NB4 (cell line): ENCODE measurements around the gene RABGEF1.
"Not testable (repeated sequence)": the region's sequence is repeated elsewhere in the genome, so short reads cannot be mapped to it uniquely, and the experiment has no call there.

Source experiments
- DNase-seq: peaks from one replicate; pipeline ENCODE4 v3.0.0; 2010; ENCODE audit warnings: low read depth
- H3K4me3 ChIP-seq: one replicate; pipeline ENCODE4 v1.5.1; 2011; ENCODE audit warnings: mild to moderate bottlenecking, low read depth, low read length, moderate library complexity
- MYC ChIP-seq: IDR thresholded peaks from 2 replicates; pipeline ENCODE4 v1.6.1; 2011; ENCODE audit warnings: low read depth, low read length
- POLR2A ChIP-seq: IDR thresholded peaks from 2 replicates; pipeline ENCODE4 v1.6.1; 2011; ENCODE audit warnings: mild to moderate bottlenecking; ENCODE audit not compliant: insufficient read length; ENCODE audit errors: extremely low read depth
- TF ChIP-seq, protein P1 (sequence below): IDR thresholded peaks from one replicate; pipeline ENCODE4 v1.5.1; 2012; ENCODE audit warnings: low read depth, low read length
- TF ChIP-seq, protein P2 (sequence below): IDR thresholded peaks from 2 replicates; pipeline ENCODE4 v1.6.1; 2011; ENCODE audit warnings: low read depth, low read length

The RABGEF1 gene

DNA sequence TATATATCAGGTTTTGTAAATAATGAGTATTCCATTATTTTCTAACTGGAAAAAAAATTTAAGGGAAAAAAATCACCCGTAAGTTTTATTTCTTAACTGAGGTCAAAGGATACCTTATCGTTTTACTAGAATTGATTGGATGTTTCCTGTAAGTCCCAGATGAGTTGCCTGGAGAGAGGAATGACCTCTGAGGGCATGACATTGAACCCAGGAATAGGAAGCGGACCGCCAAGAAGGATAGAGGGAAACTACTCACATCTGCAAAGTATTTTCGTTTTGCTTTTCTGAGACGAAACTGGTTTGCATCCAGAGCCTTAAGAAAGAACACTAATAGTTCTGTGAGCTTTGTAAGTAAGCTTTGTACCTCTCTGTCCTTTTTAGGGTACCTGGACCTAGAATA lies 17.4 kb downstream of the RABGEF1 start:
- no peak for DNase-seq
- TF ChIP-seq POLR2A (no peak), MYC (no peak)
- TF ChIP-seq, protein P1, sequence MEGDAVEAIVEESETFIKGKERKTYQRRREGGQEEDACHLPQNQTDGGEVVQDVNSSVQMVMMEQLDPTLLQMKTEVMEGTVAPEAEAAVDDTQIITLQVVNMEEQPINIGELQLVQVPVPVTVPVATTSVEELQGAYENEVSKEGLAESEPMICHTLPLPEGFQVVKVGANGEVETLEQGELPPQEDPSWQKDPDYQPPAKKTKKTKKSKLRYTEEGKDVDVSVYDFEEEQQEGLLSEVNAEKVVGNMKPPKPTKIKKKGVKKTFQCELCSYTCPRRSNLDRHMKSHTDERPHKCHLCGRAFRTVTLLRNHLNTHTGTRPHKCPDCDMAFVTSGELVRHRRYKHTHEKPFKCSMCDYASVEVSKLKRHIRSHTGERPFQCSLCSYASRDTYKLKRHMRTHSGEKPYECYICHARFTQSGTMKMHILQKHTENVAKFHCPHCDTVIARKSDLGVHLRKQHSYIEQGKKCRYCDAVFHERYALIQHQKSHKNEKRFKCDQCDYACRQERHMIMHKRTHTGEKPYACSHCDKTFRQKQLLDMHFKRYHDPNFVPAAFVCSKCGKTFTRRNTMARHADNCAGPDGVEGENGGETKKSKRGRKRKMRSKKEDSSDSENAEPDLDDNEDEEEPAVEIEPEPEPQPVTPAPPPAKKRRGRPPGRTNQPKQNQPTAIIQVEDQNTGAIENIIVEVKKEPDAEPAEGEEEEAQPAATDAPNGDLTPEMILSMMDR, result no peak
- TF ChIP-seq, protein P2, sequence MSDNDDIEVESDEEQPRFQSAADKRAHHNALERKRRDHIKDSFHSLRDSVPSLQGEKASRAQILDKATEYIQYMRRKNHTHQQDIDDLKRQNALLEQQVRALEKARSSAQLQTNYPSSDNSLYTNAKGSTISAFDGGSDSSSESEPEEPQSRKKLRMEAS, result no peak
- H3K4me3 ChIP-seq, result no peak overlapping the region

DNA sequence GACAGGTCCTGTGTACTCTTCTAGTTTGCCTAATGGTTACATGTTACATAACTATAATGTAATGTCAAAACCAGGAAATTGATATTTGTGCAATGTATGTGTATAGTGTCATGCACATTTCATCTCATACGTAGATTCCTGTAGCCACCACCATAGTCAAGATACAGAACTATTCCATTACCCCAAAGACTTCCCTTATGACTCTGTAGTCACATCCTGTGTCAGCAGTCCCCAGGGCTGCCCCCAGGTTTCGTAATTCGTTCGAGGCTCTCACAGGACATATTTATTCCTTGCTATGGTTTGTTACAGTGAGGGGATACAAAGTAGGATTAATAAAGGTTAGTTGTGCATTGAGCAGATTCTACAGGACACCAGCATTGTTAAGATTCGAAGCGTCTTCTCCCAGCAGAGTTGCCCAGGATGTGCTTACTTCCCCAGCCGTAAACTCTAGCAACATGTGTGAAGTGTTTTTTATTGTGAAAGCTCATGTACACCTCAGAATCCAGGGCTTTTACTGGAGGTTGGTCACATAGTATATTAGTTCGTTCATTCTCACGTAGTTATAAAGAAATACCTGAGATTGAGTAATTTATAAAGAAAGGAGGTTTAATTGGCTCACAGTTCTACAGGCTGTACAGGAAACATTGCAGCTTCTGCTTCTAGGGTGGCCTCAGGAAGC lies 18.6 kb downstream of the RABGEF1 start:
- TF ChIP-seq, protein P1, result no peak
- TF ChIP-seq, protein P2, result no peak
- TF ChIP-seq POLR2A, result no peak
- TF ChIP-seq MYC, result peak; percentile 44; the same call in 1 of the 2 replicates
- H3K4me3 ChIP-seq, result peak overlapping the region; percentile 29
- peak; percentile 97 for DNase-seq

DNA sequence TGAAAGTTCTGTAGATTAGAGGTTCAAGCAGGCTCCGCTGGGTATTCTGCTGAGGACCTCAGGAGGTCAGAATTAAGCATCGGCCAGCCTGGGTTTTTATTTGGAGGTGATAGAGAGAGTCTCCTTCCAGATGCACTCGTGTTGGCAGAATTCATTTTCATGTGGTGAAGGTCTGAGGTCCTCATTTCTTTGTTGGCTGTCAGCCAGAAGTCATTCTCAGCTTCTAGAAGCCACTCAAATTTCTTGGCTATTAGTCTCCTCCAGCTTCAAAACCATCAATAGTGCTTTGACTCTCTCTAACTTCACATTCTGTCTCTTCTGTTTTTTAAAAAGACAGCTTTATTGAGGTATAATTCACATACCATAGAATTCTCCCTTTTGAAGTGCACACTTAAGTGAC lies 22.6 kb downstream of the RABGEF1 start:
- H3K4me3 ChIP-seq, DNase-seq: not testable (repeated sequence)

DNA sequence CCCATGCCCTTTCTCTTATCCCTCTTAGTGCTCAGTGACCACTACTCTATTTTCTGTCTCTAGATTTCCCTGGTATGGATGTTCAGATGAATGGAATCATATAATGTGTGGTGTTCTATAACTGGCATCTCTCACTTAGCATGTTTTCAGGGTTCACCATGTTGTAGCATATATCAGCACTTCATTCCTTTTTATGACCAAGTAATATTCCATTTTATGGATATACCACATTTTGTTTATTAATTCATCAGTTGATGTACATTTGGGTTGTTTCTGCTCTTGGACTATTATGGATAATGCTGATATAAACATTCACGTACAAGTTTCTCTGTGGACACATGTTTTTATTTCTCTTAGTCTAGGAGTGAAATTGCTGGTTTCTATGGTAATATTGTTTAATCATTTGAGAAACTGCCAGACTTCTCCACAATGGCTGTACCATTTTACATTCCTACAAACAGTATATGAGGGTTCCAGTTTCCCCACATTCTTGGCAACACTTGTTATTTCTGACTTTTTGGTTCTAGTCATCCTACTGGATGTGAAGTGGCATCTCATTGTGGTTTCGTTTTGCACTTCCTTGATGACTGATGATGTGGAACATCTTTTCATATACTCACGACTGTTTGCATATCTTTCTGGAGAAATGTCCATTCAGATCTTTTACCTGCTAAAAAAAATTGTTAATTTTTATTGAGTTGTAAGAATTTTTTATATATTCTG lies 23.3 kb downstream of the RABGEF1 start:
- not testable (repeated sequence) for DNase-seq, H3K4me3 ChIP-seq

DNA sequence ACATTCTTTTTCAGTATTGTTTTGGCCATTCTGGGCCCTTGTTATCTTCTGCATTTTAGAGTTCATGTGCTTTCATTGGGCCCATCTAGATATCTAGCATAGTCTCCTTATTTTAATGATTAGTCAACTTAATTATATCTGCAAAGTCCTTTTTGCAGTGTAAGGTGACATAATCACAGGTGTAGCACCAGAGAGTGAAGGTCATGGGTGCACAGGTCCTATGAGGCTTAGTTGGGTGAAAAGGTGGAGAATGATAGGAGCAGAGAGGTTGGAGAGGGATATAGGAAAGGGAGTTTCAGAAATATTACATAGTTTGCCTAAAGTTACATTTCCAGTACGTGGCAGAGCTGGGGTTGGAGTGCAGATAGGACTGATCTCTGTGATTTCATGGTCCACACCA lies 24.4 kb downstream of the RABGEF1 start:
- DNase-seq, H3K4me3 ChIP-seq: not testable (repeated sequence)

DNA sequence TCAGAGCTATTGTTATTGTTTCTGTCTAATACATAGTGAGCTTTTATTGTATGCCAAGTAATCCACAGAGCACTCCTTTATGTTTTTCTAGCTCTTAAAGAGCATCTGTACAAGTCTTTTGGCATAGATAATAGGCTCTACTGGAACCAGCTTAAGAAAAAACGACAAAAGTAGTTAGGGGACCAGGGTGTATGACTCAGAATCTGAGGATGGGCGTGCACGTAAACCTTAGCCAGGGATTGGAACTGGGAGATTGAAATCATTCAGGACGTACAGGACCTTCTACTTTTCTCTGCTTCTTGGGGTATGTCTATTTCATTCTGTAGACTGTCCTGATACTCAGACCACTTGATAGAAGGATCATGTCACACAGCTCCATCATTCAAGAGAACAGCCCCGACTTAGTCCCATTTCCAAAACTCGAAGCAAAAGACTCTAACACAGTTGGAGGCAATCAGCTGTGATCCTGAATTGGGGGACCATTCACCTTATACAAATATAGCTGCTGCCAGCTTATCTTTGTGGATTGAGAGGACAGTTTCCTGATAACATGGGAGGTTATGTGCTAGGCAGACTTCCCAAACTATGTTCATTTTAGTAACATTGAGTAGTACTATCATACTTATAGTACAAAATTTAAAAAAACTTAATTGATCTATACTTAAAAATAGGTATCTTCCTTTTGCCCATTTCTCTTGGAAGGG lies 24.9 kb downstream of the RABGEF1 start:
- not testable (repeated sequence) for H3K4me3 ChIP-seq, DNase-seq

DNA sequence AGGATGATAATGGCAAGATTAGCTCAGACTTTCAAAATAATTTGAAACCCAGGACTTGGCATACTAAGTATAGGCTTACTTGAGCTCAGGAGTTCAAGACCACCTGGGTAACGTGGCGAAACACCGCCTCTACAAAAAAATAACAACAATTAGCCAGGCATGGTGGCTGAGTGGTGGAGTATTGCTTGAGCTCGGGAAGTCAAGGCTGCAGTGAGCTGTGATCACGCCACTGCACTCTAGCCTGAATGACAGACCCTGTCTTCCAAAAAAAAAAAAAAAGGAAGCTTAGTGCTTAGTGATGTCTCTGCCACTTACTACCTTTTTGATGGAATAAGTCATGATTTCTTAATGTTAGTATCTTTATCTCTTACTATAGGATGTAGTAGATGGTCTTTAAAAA lies 25.5 kb downstream of the RABGEF1 start:
- no peak overlapping the region for H3K4me3 ChIP-seq
- TF ChIP-seq POLR2A, result no peak
- no peak for TF ChIP-seq MYC
- TF ChIP-seq, protein P2, result no peak
- TF ChIP-seq, protein P1, result no peak
- no peak for DNase-seq

DNA sequence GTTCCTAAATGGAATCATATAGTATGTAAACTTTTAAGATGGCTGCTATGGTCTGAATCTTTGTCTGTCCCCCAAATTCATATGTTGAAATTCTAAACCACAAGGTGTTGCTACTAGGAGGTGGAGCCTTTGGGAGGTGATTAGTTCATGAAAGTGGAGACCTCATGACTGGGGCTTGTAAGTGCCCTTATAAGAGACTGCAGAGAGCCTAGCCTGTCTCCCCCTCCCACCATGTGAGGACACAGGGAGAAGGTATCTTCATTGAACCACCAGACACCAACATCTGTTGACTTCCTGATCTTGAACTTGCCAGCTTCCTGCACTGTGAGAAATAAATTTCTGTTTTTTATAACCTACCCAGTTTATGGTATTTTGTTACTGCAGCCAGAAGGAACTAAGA lies 27.0 kb downstream of the RABGEF1 start:
- peak; percentile 43 for DNase-seq
- not testable (repeated sequence) for H3K4me3 ChIP-seq
